CD14-positive monocyte (primary cell): ENCODE measurements around the gene ACAP3. TPM values are rescaled to one million over a fixed set of nuclear protein-coding genes. Genes with fewer than 3 reads are reported as not detected.

Source experiments
- DNase-seq, 3 donors: peaks; one replicate each; pipeline ENCODE4 v3.0.0-alpha.2; 2011 to 2022
- H2AFZ ChIP-seq: 2 replicates; pipeline ENCODE4 v1.6.0; 2012; ENCODE audit warnings: mild to moderate bottlenecking, low read depth, low read length, inconsistent platforms; ENCODE audit not compliant: insufficient read depth, poor library complexity, severe bottlenecking
- H3K27ac ChIP-seq, 2 donors: 1 replicate in 1 of 2; 2 replicates in 1 of 2; pipeline ENCODE4 v1.5.1; 2012 to 2013; ENCODE audit warnings: low read length in 2 of 2, control low read depth in 1 of 2, inconsistent platforms in 1 of 2, low read depth in 1 of 2, mild to moderate bottlenecking in 1 of 2
- H3K27me3 ChIP-seq, 2 donors: one replicate each; pipeline versions ENCODE4 v1.6.0 to v1.6.1; 2011 to 2013; ENCODE audit warnings: low read length in 2 of 2; ENCODE audit not compliant: control insufficient read depth in 2 of 2, insufficient read depth in 2 of 2
- H3K36me3 ChIP-seq, 2 donors: replicated peaks in 1 of 2; 1 replicate in 1 of 2; 2 replicates in 1 of 2; pipeline versions ENCODE4 v1.5.1 to v1.6.1; 2012 to 2013; ENCODE audit warnings: low read length in 2 of 2, control low read depth in 1 of 2, inconsistent platforms in 1 of 2, mild to moderate bottlenecking in 1 of 2; ENCODE audit not compliant: insufficient read depth in 2 of 2, control insufficient read depth in 1 of 2
- H3K4me1 ChIP-seq, 2 donors: 1 replicate in 1 of 2; 2 replicates in 1 of 2; pipeline versions ENCODE4 v1.5.1 to v1.6.1; 2012 to 2013; ENCODE audit warnings: low read length in 2 of 2, control low read depth in 1 of 2, inconsistent platforms in 1 of 2, mild to moderate bottlenecking in 1 of 2, moderate library complexity in 1 of 2; ENCODE audit not compliant: insufficient read depth in 2 of 2, control insufficient read depth in 1 of 2
- H3K4me2 ChIP-seq: replicated peaks from 2 replicates; pipeline ENCODE3; 2012; ENCODE audit warnings: low read length, moderate library complexity, mild to moderate bottlenecking; ENCODE audit not compliant: poor library complexity, severe bottlenecking; ENCODE audit errors: extremely low read depth
- H3K4me3 ChIP-seq, 3 experiments: fragments of 200-600 bp in 1 of 3; sonication (generic) in 1 of 3; replicated peaks in 1 of 3; 1 replicate in 2 of 3; 2 replicates in 1 of 3; pipeline ENCODE4 v1.5.1; 2011 to 2013; ENCODE audit warnings: low read length in 3 of 3, mild to moderate bottlenecking in 3 of 3, control low read depth in 2 of 3, low read depth in 2 of 3, inconsistent platforms in 1 of 3, moderate library complexity in 1 of 3
- H3K79me2 ChIP-seq: 2 replicates; pipeline ENCODE4 v1.6.0; 2012; ENCODE audit warnings: mild to moderate bottlenecking, control low read depth, inconsistent platforms, low read length, moderate library complexity; ENCODE audit not compliant: insufficient read depth
- H3K9ac ChIP-seq: 2 replicates; pipeline ENCODE4 v1.6.0; 2017; ENCODE audit warnings: low read length, mild to moderate bottlenecking; ENCODE audit not compliant: insufficient read depth, poor library complexity, severe bottlenecking
- H3K9me3 ChIP-seq, 2 donors: replicated peaks in 1 of 2; 1 replicate in 1 of 2; 2 replicates in 1 of 2; pipeline versions ENCODE4 v1.5.1 to v1.6.1; 2012 to 2013; ENCODE audit warnings: low read length in 2 of 2, control low read depth in 1 of 2; ENCODE audit not compliant: control insufficient read depth in 1 of 2, insufficient read depth in 1 of 2
- H4K20me1 ChIP-seq: 2 replicates; pipeline ENCODE4 v1.6.0; 2012; ENCODE audit warnings: mild to moderate bottlenecking, low read length, control low read depth, moderate library complexity; ENCODE audit not compliant: insufficient read depth
- H3K27ac Mint-ChIP-seq, 7 donors: one replicate each; pipeline ENCODE4 v1.8.0; 2020; ENCODE audit warnings: mild to moderate bottlenecking in 7 of 7, mixed read lengths in 7 of 7, moderate library complexity in 6 of 7, inconsistent platforms in 2 of 7
- H3K27me3 Mint-ChIP-seq, 3 donors: one replicate each; pipeline ENCODE4 v1.8.0; 2021 to 2022; ENCODE audit warnings: low read depth in 3 of 3, mild to moderate bottlenecking in 3 of 3, mixed read lengths in 3 of 3, moderate library complexity in 3 of 3, inconsistent platforms in 1 of 3
- H3K36me3 Mint-ChIP-seq, 2 donors: one replicate each; pipeline ENCODE4 v1.8.0; 2020; ENCODE audit warnings: mixed read lengths in 2 of 2, inconsistent platforms in 1 of 2, mild to moderate bottlenecking in 1 of 2
- H3K4me1 Mint-ChIP-seq: one replicate; pipeline ENCODE4 v1.8.0; 2020; ENCODE audit warnings: mild to moderate bottlenecking, mixed read lengths
- H3K4me3 Mint-ChIP-seq, 2 donors: one replicate each; pipeline ENCODE4 v1.8.0; 2020; ENCODE audit warnings: mild to moderate bottlenecking in 2 of 2, mixed read lengths in 2 of 2, moderate library complexity in 1 of 2
- H3K9me3 Mint-ChIP-seq, 7 donors: one replicate each; pipeline ENCODE4 v1.8.0; 2020 to 2022; ENCODE audit warnings: mixed read lengths in 7 of 7, mild to moderate bottlenecking in 6 of 7, moderate library complexity in 6 of 7, inconsistent platforms in 2 of 7
- WGBS: methylation state at CpG from one replicate; pipeline ENCODE4 v1.1.5; 2013; ENCODE audit warnings: missing lambda C conversion rate; ENCODE audit not compliant: insufficient coverage; 5-methylcytosine and 5-hydroxymethylcytosine counted together
- intact Hi-C, 2 donors: fragments of 100-400 bp; cut with micrococcal nuclease; formaldehyde crosslinking; loops; one replicate each; pipeline versions ENCODE4 v1.15.0 to v1.15.1; 2023
- polyA plus RNA-seq, 3 donors: library from polyadenylated mRNA; depleted of rRNA in 1 of 3; unstranded in 2 of 3; stranded (reverse) in 1 of 3; fragments of 300-500 nt in 2 of 3; fragments of >200 nt in 1 of 3; fragmentation: Illumina TruSeq in 2 of 3; gene quantifications; 1 replicate in 2 of 3; 2 replicates in 1 of 3; pipeline ENCODE4 v1.2.3, GENCODE V29; 2012 to 2021
- TF ChIP-seq, protein P1 (sequence below): fragments of 200-600 bp; IDR thresholded peaks from one replicate; pipeline ENCODE4 v1.8.0; 2022; ENCODE audit warnings: antibody characterized with exemption, mild to moderate bottlenecking

Gene ACAP3
- polyA plus RNA-seq, 3 donors: 3.5 to 132 (median 4.0) TPM

DNA sequence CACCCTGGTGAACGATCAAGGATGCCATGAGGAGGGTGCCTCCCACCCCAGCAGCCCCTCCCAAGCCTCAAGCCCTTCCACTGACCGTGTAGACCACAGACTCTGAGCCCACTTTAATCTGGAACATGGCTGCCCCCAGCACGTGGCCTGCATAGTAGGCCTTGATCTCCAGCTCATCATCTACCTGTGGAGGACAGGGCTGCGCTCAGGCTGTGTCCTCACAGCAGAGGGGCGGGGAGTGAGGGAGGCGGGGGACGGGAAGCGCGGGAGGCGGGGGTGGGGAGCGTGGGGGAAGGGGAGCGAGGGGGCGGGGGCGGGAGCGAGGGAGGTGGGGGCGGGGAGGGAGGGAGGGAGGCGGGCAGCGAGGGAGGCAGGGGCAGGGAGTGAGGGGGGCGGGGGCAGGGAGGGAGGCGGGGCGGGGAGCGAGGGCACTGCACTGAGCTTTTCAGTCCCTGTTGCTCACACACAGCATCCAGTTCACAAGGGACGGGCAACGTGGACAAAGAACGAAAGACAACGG is 7.8 kb upstream of the ACAP3 start:
- Histone ChIP-seq H3K9me3 (no peaks in the 10 kb centered on the region), H3K4me2 (no peak overlapping the region), H3K4me1 (no peaks in the 10 kb centered on the region), H3K79me2 (peaks cover 9% of the 10 kb centered on the region), H3K27me3 (no peaks in the 10 kb centered on the region), H3K4me3 (no peak overlapping the region), H3K36me3 (peaks cover 73 to 90% of the 10 kb centered on the region in 2 donors), H2AFZ (no peak overlapping the region), H3K9ac (no peak overlapping the region), H3K27ac (no peak overlapping the region), H4K20me1 (peaks cover 68% of the 10 kb centered on the region)
- H3K4me1 Mint-ChIP-seq: no peaks in the 10 kb centered on the region
- no peak overlapping the region for H3K27ac Mint-ChIP-seq
- no peaks in the 10 kb centered on the region for H3K9me3 Mint-ChIP-seq
- no peaks in the 10 kb centered on the region for H3K27me3 Mint-ChIP-seq
- no peak for DNase-seq
- intact Hi-C loops: no loop called here
- TF ChIP-seq, protein P1, sequence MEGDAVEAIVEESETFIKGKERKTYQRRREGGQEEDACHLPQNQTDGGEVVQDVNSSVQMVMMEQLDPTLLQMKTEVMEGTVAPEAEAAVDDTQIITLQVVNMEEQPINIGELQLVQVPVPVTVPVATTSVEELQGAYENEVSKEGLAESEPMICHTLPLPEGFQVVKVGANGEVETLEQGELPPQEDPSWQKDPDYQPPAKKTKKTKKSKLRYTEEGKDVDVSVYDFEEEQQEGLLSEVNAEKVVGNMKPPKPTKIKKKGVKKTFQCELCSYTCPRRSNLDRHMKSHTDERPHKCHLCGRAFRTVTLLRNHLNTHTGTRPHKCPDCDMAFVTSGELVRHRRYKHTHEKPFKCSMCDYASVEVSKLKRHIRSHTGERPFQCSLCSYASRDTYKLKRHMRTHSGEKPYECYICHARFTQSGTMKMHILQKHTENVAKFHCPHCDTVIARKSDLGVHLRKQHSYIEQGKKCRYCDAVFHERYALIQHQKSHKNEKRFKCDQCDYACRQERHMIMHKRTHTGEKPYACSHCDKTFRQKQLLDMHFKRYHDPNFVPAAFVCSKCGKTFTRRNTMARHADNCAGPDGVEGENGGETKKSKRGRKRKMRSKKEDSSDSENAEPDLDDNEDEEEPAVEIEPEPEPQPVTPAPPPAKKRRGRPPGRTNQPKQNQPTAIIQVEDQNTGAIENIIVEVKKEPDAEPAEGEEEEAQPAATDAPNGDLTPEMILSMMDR: no peak
- H3K36me3 Mint-ChIP-seq: peaks cover 51 to 91% of the 10 kb centered on the region in 2 donors
- 96% methylated on average over 6 of the region's 26 CpGs for WGBS
- H3K4me3 Mint-ChIP-seq: no peak overlapping the region

DNA sequence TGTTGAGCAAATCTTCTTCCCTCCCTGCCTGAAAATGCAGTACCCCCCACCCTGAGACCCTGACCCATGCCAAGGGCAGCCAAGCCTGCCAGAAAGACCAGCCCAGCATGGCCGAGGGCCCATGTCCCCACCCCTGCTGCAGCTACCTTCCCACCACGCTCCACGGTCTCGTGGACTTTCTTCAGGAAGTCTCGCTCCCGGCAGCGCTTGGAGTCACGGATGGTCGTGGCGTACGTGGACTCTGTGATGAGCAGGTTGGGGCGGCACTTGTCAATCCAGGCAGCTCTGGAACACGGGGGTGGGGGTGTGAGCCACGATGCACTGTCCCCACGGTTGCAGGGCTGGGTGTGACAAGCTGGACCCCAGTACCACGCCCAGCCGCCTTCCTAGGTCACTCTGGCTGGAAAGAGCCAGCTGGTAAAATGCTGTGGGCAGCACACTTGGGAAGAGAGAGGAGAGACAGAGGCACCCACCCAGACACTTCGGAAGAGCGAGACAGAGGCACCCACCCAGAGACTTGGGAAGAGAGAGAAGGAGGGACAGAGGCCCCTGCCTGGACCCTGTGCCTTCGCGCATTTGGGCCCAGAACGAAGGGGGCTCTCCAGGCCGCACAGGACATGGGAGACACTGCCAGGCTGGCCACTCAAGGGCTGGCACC is 7.1 kb upstream of the ACAP3 start:
- intact Hi-C loops: no loop called here
- TF ChIP-seq, protein P1: no peak
- Histone ChIP-seq H3K79me2 (peaks cover 4% of the 10 kb centered on the region), H4K20me1 (peaks cover 61% of the 10 kb centered on the region), H3K27ac (no peak overlapping the region), H3K9ac (no peak overlapping the region), H3K4me3 (no peak overlapping the region), H3K9me3 (no peaks in the 10 kb centered on the region), H3K36me3 (peaks cover 70 to 87% of the 10 kb centered on the region in 2 donors), H3K4me2 (no peak overlapping the region), H3K4me1 (peaks cover 0 to under 1% of the 10 kb centered on the region in 2 donors), H2AFZ (no peak overlapping the region), H3K27me3 (no peaks in the 10 kb centered on the region)
- Mint-ChIP-seq H3K27ac (peak overlapping the region in 2 of 7 donors; percentile 9 to 42), H3K4me1 (peaks cover under 1% of the 10 kb centered on the region), H3K4me3 (no peak overlapping the region), H3K9me3 (no peaks in the 10 kb centered on the region), H3K27me3 (no peaks in the 10 kb centered on the region), H3K36me3 (peaks cover 47 to 87% of the 10 kb centered on the region in 2 donors)
- DNase-seq: no peak
- 95% methylated on average over 22 of the region's 23 CpGs for WGBS
